ENCODE results near the gene EVL. TPM values are rescaled to one million over a fixed set of nuclear protein-coding genes. Genes with fewer than 3 reads are reported as not detected.

EVL gene
- total and polyA plus RNA-seq, 2 experiments from 2014 or later: 65.3 to 116 TPM

GRCh38 chr14:100073576-100074430 lies 8.6 kb downstream of the EVL start:
- peaks cover 3% of the 10 kb centered on the region for H3K4me1 ChIP-seq (ENCODE audit: low read depth)
- no peak overlapping the region for H3K4me3 ChIP-seq
- H3K27me3 ChIP-seq: no peaks in the 10 kb centered on the region
- H3K36me3 ChIP-seq: no peaks in the 10 kb centered on the region
- TF ChIP-seq CTCF (IDR thresholded peaks at IDR 0.05; ENCODE audit: low read depth, low read length): no peak
- no peak overlapping the region for H3K27ac ChIP-seq
- no peaks in the 10 kb centered on the region for H3K9me3 ChIP-seq (ENCODE audit: low read depth)
- no peak for DNase-seq (ENCODE audit: low read depth in 1 of 2, low spot score in 1 of 2)

GRCh38 chr14:100074431-100075100 lies 9.3 kb downstream of the EVL start:
- no peaks in the 10 kb centered on the region for H3K36me3 ChIP-seq
- TF ChIP-seq CTCF (IDR thresholded peaks at IDR 0.05; ENCODE audit: low read depth, low read length): no peak

GRCh38 chr14:100075681-100076080 lies 10.5 kb downstream of the EVL start:
- H3K27ac ChIP-seq: no peak overlapping the region
- no peak for TF ChIP-seq CTCF (IDR thresholded peaks at IDR 0.05; ENCODE audit: low read depth, low read length)
- DNase-seq (ENCODE audit: low read depth in 1 of 2, low spot score in 1 of 2): no peak

More at GRCh38 chr14:100074431-100075100, 9.3 kb downstream of the EVL start:
- peaks cover 6% of the 10 kb centered on the region for H3K4me1 ChIP-seq (ENCODE audit: low read depth)
- no peak overlapping the region for H3K4me3 ChIP-seq
- no peaks in the 10 kb centered on the region for H3K27me3 ChIP-seq
- H3K27ac ChIP-seq: no peak overlapping the region
- no peak for DNase-seq (ENCODE audit: low read depth in 1 of 2, low spot score in 1 of 2)
- H3K9me3 ChIP-seq (ENCODE audit: low read depth): no peaks in the 10 kb centered on the region

GRCh38 chr14:100076133-100076532 lies 10.9 kb downstream of the EVL start:
- no peak overlapping the region for H3K27ac ChIP-seq
- no peaks in the 10 kb centered on the region for H3K36me3 ChIP-seq
- no peak overlapping the region for H3K4me3 ChIP-seq
- no peaks in the 10 kb centered on the region for H3K9me3 ChIP-seq (ENCODE audit: low read depth)
- TF ChIP-seq CTCF (IDR thresholded peaks at IDR 0.05; ENCODE audit: low read depth, low read length): peak; percentile 31
- DNase-seq (ENCODE audit: low read depth in 1 of 2, low spot score in 1 of 2): peak in 1 of 2 donors; percentile 25
- no peaks in the 10 kb centered on the region for H3K27me3 ChIP-seq
- peaks cover 7% of the 10 kb centered on the region for H3K4me1 ChIP-seq (ENCODE audit: low read depth)

More at GRCh38 chr14:100075681-100076080, 10.5 kb downstream of the EVL start:
- Histone ChIP-seq H3K36me3 (no peaks in the 10 kb centered on the region), H3K27me3 (no peaks in the 10 kb centered on the region), H3K4me3 (no peak overlapping the region), H3K4me1 (ENCODE audit: low read depth) (peaks cover 7% of the 10 kb centered on the region), H3K9me3 (ENCODE audit: low read depth) (no peaks in the 10 kb centered on the region)

- no peak for TF ChIP-seq CTCF (IDR thresholded peaks at IDR 0.05; ENCODE audit: low read depth, low read length)
- peaks cover 7% of the 10 kb centered on the region for H3K4me1 ChIP-seq (ENCODE audit: low read depth)
- DNase-seq (ENCODE audit: low read depth in 1 of 2, low spot score in 1 of 2): peak in 1 of 2 donors; percentile 76
- H3K4me3 ChIP-seq: no peak overlapping the region
- H3K9me3 ChIP-seq (ENCODE audit: low read depth): no peaks in the 10 kb centered on the region
- no peaks in the 10 kb centered on the region for H3K36me3 ChIP-seq
- no peaks in the 10 kb centered on the region for H3K27me3 ChIP-seq
- H3K27ac ChIP-seq: no peak overlapping the region
Observed at GRCh38 chr14:100076606-100077005, 11.4 kb downstream of the EVL start.

Measured in cardiac muscle cell (in vitro differentiated cells and primary cell).